ENCODE results near the gene NTMT2.

GRCh38 chr1:170097449-170097948, 48.3 kb upstream of the NTMT2 start:
- TF ChIP-seq, protein P1, sequence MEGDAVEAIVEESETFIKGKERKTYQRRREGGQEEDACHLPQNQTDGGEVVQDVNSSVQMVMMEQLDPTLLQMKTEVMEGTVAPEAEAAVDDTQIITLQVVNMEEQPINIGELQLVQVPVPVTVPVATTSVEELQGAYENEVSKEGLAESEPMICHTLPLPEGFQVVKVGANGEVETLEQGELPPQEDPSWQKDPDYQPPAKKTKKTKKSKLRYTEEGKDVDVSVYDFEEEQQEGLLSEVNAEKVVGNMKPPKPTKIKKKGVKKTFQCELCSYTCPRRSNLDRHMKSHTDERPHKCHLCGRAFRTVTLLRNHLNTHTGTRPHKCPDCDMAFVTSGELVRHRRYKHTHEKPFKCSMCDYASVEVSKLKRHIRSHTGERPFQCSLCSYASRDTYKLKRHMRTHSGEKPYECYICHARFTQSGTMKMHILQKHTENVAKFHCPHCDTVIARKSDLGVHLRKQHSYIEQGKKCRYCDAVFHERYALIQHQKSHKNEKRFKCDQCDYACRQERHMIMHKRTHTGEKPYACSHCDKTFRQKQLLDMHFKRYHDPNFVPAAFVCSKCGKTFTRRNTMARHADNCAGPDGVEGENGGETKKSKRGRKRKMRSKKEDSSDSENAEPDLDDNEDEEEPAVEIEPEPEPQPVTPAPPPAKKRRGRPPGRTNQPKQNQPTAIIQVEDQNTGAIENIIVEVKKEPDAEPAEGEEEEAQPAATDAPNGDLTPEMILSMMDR (IDR thresholded peaks at IDR 0.05) = no peak
- no peak for TF ChIP-seq POLR2AphosphoS5 (IDR thresholded peaks at IDR 0.05; ENCODE audit: insufficient read depth in 1 of 2, low read depth in 1 of 2)
